Hepatocyte (in vitro differentiated cells): ENCODE measurements around the gene PLXND1.

Experiments used
- CTCF ChIP-seq: fragments of 200-600 bp; sonication (generic); IDR thresholded peaks from 2 replicates; pipeline ENCODE4 v1.5.1; 2016; ENCODE audit warnings: antibody characterized with exemption, mild to moderate bottlenecking; ENCODE audit not compliant: poor library complexity
- EZH2 ChIP-seq: fragments of 200-600 bp; sonication (generic); IDR thresholded peaks from 2 replicates; pipeline ENCODE4 v1.6.1; 2016; ENCODE audit warnings: antibody characterized with exemption, mild to moderate bottlenecking, borderline replicate concordance
- EZH2phosphoT487 ChIP-seq: fragments of 200-600 bp; sonication (generic); IDR thresholded peaks from one replicate; pipeline ENCODE4 v1.6.1; 2018; ENCODE audit warnings: antibody characterized with exemption, mild to moderate bottlenecking, low read depth, moderate library complexity; ENCODE audit not compliant: unreplicated experiment, severe bottlenecking

GRCh38 chr3:129619726-129620162 is 13.3 kb upstream of the PLXND1 start:
- TF ChIP-seq CTCF: no peak
- no peak for TF ChIP-seq EZH2
- TF ChIP-seq EZH2phosphoT487: no peak
